Measurements from ENCODE around the gene SYNPO.

SYNPO gene

GRCh38 chr5:150627731-150628545, 12.5 kb upstream of the SYNPO start:
- H3K27me3 ChIP-seq (replicated peaks; ENCODE audit: control insufficient read depth, insufficient read depth, low read length), result no peaks in the 10 kb centered on the region
- TF ChIP-seq, protein P1, sequence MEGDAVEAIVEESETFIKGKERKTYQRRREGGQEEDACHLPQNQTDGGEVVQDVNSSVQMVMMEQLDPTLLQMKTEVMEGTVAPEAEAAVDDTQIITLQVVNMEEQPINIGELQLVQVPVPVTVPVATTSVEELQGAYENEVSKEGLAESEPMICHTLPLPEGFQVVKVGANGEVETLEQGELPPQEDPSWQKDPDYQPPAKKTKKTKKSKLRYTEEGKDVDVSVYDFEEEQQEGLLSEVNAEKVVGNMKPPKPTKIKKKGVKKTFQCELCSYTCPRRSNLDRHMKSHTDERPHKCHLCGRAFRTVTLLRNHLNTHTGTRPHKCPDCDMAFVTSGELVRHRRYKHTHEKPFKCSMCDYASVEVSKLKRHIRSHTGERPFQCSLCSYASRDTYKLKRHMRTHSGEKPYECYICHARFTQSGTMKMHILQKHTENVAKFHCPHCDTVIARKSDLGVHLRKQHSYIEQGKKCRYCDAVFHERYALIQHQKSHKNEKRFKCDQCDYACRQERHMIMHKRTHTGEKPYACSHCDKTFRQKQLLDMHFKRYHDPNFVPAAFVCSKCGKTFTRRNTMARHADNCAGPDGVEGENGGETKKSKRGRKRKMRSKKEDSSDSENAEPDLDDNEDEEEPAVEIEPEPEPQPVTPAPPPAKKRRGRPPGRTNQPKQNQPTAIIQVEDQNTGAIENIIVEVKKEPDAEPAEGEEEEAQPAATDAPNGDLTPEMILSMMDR (IDR thresholded peaks at IDR 0.05; ENCODE audit: insufficient read depth, low read length, poor library complexity, severe bottlenecking), result no peak
- H3K4me3 ChIP-seq (replicated peaks; ENCODE audit: low read depth, low read length), result no peak overlapping the region
- H3K36me3 ChIP-seq (ENCODE audit: control insufficient read depth, insufficient read depth, low read length), result peaks cover 2% of the 10 kb centered on the region; the same call in 1 of the 2 replicates
- DNase-seq (ENCODE audit: extremely low read depth, insufficient read length), result no peak

DNA sequence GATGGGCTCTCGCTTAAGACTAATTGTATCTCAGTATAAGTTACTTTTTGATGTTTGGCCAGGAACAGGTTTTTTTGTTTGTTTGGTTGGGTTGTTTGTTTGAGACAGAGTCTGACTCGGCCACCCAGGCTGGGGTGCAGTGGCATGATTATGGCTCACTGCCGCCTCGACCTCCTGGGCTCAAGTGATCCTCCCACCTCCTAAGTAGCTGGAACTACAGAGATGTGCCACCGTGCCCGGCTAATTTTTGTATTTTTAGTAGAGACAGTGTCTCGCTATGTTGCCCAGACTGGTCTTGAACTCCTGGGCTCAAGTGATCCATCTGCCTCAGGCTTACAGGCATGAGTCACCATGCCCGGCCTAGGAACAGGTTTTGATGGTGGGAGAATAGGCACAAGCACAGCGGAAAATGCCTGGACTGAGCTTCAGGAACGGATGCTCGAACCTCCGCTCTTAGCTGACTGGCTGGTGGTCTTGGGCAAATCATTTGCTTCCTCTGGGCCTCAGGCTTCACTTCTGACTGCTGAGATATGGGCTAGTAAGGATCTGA, 11.4 kb upstream of the SYNPO start:
- no peak for DNase-seq (ENCODE audit: extremely low read depth, insufficient read length)
- Histone ChIP-seq H3K36me3 (ENCODE audit: control insufficient read depth, insufficient read depth, low read length) (peaks cover 2% of the 10 kb centered on the region; the same call in 1 of the 2 replicates), H3K4me3 (replicated peaks; ENCODE audit: low read depth, low read length) (no peak overlapping the region), H3K27me3 (replicated peaks; ENCODE audit: control insufficient read depth, insufficient read depth, low read length) (no peaks in the 10 kb centered on the region)
- TF ChIP-seq, protein P1 (IDR thresholded peaks at IDR 0.05; ENCODE audit: insufficient read depth, low read length, poor library complexity, severe bottlenecking), result no peak

DNA sequence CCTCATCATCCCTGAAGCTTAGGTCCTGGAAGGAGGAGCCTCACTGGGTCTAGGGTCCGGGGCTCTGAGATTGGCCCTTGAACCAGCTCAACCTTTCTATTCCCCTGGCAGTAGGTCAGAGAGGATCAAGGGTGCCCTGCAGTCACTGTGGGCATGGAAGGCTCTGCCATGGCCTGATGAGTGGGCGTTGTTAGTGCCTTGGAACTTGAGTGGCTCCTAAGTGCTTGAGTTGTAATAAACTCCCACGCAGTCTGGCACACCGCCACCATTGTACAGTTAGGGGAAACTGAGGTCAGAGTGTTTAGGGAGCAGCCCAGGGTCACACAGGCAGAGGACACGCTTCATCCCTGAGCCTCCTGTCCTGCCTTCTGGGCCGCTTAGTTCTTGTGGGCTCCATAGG, 10.4 kb upstream of the SYNPO start:
- DNase-seq (ENCODE audit: extremely low read depth, insufficient read length), result no peak
- H3K36me3 ChIP-seq (ENCODE audit: control insufficient read depth, insufficient read depth, low read length), result peaks cover 2% of the 10 kb centered on the region; the same call in 1 of the 2 replicates
- H3K27me3 ChIP-seq (replicated peaks; ENCODE audit: control insufficient read depth, insufficient read depth, low read length), result no peaks in the 10 kb centered on the region
- H3K4me3 ChIP-seq (replicated peaks; ENCODE audit: low read depth, low read length), result no peak overlapping the region
- TF ChIP-seq, protein P1 (IDR thresholded peaks at IDR 0.05; ENCODE audit: insufficient read depth, low read length, poor library complexity, severe bottlenecking), result no peak

GRCh38 chr5:150630461-150631325, 9.8 kb upstream of the SYNPO start:
- Histone ChIP-seq H3K27me3 (replicated peaks; ENCODE audit: control insufficient read depth, insufficient read depth, low read length) (no peaks in the 10 kb centered on the region), H3K36me3 (ENCODE audit: control insufficient read depth, insufficient read depth, low read length) (peaks cover 2% of the 10 kb centered on the region; the same call in 1 of the 2 replicates), H3K4me3 (replicated peaks; ENCODE audit: low read depth, low read length) (no peak overlapping the region)
- DNase-seq (ENCODE audit: extremely low read depth, insufficient read length), result no peak
- TF ChIP-seq, protein P1 (IDR thresholded peaks at IDR 0.05; ENCODE audit: insufficient read depth, low read length, poor library complexity, severe bottlenecking), result no peak

DNA sequence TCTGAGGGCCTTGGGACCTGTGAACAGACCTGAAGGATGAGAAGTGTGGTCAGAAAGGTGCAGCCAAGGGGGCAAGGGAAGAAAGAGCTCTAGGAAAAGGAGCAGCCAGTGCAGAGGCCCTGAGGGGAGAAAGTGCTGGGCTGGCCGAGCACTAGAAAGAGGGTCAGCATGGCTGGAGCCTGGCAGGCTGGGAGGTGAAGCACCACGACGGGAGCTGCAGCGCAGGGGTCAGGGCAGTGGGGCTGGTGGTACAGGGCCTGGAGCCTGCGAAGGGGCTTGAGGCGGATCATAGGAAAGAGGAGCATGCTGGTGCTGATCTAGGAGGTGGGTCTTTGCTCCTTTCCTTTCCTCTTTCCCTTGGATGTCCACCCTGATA, 9.1 kb upstream of the SYNPO start:
- no peaks in the 10 kb centered on the region for H3K27me3 ChIP-seq (replicated peaks; ENCODE audit: control insufficient read depth, insufficient read depth, low read length)
- H3K4me3 ChIP-seq (replicated peaks; ENCODE audit: low read depth, low read length), result no peak overlapping the region
- peaks cover 2% of the 10 kb centered on the region; the same call in 1 of the 2 replicates for H3K36me3 ChIP-seq (ENCODE audit: control insufficient read depth, insufficient read depth, low read length)
- TF ChIP-seq, protein P1 (IDR thresholded peaks at IDR 0.05; ENCODE audit: insufficient read depth, low read length, poor library complexity, severe bottlenecking), result no peak
- no peak for DNase-seq (ENCODE audit: extremely low read depth, insufficient read length)
